HEK293 (cell line): ENCODE results near the gene OPN1MW.
"Not testable (repeated sequence)": the region's sequence is repeated elsewhere in the genome, so short reads cannot be mapped to it uniquely, and the experiment has no call there.

Source experiments
- KLF8 ChIP-seq: fragments of 450-650 bp; formaldehyde crosslinking; IDR thresholded peaks from 2 replicates; pipeline ENCODE4 v1.5.1; 2016; ENCODE audit warnings: missing biosample characterization, missing genetic modification characterization
- TCF7L2 ChIP-seq: IDR thresholded peaks from 2 replicates; pipeline ENCODE4 v1.6.1; 2011; ENCODE audit warnings: low read depth, mild to moderate bottlenecking, inconsistent platforms, low read length, moderate library complexity, borderline replicate concordance
- ZNF10 ChIP-seq: fragments of 450-650 bp; formaldehyde crosslinking; IDR thresholded peaks from 2 replicates; pipeline ENCODE4 v1.5.1; 2017; ENCODE audit warnings: missing biosample characterization, missing genetic modification characterization
- ZNF292 ChIP-seq: fragments of 450-650 bp; formaldehyde crosslinking; IDR thresholded peaks from 2 replicates; pipeline ENCODE4 v1.5.1; 2016; ENCODE audit warnings: low read depth, missing biosample characterization, missing genetic modification characterization, borderline replicate concordance
- ZNF596 ChIP-seq: fragments of 450-650 bp; IDR thresholded peaks from 2 replicates; pipeline ENCODE4 v1.5.0; 2018; ENCODE audit warnings: missing biosample characterization, mild to moderate bottlenecking, missing genetic modification characterization, moderate library complexity
- TF ChIP-seq, protein P1 (sequence below): fragments of 450-650 bp; formaldehyde crosslinking; IDR thresholded peaks from 2 replicates; pipeline ENCODE4 v1.5.1; 2016; ENCODE audit warnings: missing biosample characterization, missing genetic modification characterization
- TF ChIP-seq, protein P2 (sequence below): fragments of 450-650 bp; formaldehyde crosslinking; IDR thresholded peaks from 2 replicates; pipeline ENCODE4 v1.5.1; 2017; ENCODE audit warnings: missing biosample characterization, missing genetic modification characterization
- TF ChIP-seq, protein P3 (sequence below): fragments of 450-650 bp; formaldehyde crosslinking; IDR thresholded peaks from 2 replicates; pipeline ENCODE4 v1.5.1; 2017; ENCODE audit warnings: missing biosample characterization, missing genetic modification characterization
- TF ChIP-seq, protein P4 (sequence below): sonication (generic); formaldehyde crosslinking; IDR thresholded peaks from 2 replicates; pipeline ENCODE4 v1.8.1; 2022; ENCODE audit warnings: mild to moderate bottlenecking, moderate library complexity, missing genetic modification reagents

DNA sequence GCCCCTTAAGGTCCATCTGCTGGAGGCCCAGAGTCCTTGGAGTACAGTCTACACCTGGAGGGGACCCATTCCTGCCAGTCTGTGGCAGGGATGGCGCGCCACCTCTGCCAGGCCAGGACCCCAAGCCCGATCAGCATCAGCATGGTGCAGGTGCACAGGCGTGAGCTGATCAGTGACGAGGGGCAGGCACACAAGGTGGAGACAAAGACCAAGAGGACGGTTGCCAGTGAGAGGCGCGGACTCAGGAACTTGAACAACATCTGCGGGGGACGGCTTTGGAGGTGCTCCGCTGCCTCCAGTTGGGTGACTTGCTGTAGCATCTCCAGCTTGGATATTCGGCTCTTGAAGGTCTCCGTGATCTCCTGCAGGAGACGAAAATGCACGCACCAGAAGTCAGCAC is 14.1 kb downstream of the OPN1MW start:
- TF ChIP-seq, protein P1, sequence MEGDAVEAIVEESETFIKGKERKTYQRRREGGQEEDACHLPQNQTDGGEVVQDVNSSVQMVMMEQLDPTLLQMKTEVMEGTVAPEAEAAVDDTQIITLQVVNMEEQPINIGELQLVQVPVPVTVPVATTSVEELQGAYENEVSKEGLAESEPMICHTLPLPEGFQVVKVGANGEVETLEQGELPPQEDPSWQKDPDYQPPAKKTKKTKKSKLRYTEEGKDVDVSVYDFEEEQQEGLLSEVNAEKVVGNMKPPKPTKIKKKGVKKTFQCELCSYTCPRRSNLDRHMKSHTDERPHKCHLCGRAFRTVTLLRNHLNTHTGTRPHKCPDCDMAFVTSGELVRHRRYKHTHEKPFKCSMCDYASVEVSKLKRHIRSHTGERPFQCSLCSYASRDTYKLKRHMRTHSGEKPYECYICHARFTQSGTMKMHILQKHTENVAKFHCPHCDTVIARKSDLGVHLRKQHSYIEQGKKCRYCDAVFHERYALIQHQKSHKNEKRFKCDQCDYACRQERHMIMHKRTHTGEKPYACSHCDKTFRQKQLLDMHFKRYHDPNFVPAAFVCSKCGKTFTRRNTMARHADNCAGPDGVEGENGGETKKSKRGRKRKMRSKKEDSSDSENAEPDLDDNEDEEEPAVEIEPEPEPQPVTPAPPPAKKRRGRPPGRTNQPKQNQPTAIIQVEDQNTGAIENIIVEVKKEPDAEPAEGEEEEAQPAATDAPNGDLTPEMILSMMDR = not testable (repeated sequence)
- not testable (repeated sequence) for TF ChIP-seq KLF8 (tag by site-specific recombination); ZNF292; ZNF10 (tag by site-specific recombination); ZNF596 (tag by site-specific recombination); TCF7L2
- TF ChIP-seq, protein P2, sequence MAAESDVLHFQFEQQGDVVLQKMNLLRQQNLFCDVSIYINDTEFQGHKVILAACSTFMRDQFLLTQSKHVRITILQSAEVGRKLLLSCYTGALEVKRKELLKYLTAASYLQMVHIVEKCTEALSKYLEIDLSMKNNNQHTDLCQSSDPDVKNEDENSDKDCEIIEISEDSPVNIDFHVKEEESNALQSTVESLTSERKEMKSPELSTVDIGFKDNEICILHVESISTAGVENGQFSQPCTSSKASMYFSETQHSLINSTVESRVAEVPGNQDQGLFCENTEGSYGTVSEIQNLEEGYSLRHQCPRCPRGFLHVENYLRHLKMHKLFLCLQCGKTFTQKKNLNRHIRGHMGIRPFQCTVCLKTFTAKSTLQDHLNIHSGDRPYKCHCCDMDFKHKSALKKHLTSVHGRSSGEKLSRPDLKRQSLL = not testable (repeated sequence)
- TF ChIP-seq, protein P3, sequence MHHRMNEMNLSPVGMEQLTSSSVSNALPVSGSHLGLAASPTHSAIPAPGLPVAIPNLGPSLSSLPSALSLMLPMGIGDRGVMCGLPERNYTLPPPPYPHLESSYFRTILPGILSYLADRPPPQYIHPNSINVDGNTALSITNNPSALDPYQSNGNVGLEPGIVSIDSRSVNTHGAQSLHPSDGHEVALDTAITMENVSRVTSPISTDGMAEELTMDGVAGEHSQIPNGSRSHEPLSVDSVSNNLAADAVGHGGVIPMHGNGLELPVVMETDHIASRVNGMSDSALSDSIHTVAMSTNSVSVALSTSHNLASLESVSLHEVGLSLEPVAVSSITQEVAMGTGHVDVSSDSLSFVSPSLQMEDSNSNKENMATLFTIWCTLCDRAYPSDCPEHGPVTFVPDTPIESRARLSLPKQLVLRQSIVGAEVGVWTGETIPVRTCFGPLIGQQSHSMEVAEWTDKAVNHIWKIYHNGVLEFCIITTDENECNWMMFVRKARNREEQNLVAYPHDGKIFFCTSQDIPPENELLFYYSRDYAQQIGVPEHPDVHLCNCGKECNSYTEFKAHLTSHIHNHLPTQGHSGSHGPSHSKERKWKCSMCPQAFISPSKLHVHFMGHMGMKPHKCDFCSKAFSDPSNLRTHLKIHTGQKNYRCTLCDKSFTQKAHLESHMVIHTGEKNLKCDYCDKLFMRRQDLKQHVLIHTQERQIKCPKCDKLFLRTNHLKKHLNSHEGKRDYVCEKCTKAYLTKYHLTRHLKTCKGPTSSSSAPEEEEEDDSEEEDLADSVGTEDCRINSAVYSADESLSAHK (tag by site-specific recombination) = not testable (repeated sequence)
- TF ChIP-seq, protein P4, sequence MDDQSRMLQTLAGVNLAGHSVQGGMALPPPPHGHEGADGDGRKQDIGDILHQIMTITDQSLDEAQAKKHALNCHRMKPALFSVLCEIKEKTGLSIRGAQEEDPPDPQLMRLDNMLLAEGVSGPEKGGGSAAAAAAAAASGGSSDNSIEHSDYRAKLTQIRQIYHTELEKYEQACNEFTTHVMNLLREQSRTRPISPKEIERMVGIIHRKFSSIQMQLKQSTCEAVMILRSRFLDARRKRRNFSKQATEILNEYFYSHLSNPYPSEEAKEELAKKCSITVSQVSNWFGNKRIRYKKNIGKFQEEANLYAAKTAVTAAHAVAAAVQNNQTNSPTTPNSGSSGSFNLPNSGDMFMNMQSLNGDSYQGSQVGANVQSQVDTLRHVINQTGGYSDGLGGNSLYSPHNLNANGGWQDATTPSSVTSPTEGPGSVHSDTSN = not testable (repeated sequence)
